DOHH2 (cell line): ENCODE data around the gene KRT40.

ENCODE experiments used
- EZH2phosphoT487 ChIP-seq: fragments of 200-600 bp; sonication (generic); IDR thresholded peaks from 2 replicates; pipeline ENCODE4 v1.6.1; 2017; ENCODE audit warnings: borderline replicate concordance, mild to moderate bottlenecking, antibody characterized with exemption, low read length, moderate library complexity, mixed read lengths
- TF ChIP-seq, protein P1 (sequence below): fragments of 200-600 bp; sonication (generic); IDR thresholded peaks from one replicate; pipeline ENCODE4 v1.5.1; 2014; ENCODE audit warnings: antibody characterized with exemption, mild to moderate bottlenecking, low read depth, low read length; ENCODE audit not compliant: poor library complexity, severe bottlenecking

DNA sequence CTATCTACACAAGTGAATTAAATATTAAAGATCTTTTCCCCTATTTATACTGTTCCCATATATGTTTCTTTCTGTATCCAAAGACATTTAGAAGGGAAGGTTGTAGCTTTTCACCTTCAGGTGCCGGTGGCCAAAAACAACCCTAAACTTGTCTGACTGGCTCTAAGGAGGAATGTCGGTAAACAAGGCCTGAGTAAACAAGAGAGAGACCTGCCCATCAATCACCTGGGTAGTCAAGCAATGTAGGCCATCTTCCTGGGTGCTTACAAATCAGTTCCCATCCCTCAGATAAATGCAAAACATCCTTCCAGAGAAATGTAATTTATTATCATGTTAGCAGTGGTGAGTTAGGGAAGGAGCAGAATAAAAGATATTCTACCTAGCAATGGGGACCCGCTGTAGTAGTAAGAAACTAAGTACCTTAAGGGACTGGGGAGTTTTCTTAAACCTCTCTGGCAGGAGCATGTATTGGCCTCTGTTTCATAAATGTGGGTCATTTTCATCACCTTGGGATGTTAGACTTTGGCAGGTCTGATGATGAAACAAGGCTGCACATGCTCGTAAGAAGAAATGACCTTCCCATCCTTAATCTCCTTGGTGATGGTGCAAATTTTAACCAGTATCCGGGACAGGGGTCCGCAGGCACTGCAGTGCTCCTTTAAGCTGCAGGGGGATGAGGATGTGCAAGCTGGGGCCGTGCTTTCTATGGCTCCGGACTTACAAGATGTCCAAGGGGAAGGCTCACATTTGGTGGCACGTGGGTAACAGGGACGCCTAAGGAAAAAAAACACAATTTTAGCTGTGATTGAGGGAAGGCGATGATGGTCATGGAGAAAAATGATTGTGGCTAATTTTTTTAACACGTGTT, 25.8 kb downstream of the KRT40 start:
- TF ChIP-seq EZH2phosphoT487: no peak
- TF ChIP-seq, protein P1, sequence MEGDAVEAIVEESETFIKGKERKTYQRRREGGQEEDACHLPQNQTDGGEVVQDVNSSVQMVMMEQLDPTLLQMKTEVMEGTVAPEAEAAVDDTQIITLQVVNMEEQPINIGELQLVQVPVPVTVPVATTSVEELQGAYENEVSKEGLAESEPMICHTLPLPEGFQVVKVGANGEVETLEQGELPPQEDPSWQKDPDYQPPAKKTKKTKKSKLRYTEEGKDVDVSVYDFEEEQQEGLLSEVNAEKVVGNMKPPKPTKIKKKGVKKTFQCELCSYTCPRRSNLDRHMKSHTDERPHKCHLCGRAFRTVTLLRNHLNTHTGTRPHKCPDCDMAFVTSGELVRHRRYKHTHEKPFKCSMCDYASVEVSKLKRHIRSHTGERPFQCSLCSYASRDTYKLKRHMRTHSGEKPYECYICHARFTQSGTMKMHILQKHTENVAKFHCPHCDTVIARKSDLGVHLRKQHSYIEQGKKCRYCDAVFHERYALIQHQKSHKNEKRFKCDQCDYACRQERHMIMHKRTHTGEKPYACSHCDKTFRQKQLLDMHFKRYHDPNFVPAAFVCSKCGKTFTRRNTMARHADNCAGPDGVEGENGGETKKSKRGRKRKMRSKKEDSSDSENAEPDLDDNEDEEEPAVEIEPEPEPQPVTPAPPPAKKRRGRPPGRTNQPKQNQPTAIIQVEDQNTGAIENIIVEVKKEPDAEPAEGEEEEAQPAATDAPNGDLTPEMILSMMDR: no peak
